Endothelial cell of umbilical vein (primary cell): Measurements from ENCODE around the gene NFATC3. TPM values are rescaled to one million over a fixed set of nuclear protein-coding genes. Genes with fewer than 3 reads are reported as not detected.

Experiments used
- BruUV-seq: library from RNA; stranded (reverse); fragments of 400-500 nt; replicated peaks from 2 replicates; lab custom pipeline; 2021; lab: Mats Ljungman, UMichigan
- CTCF ChIA-PET: fragments of 300-600, 350-600 bp; sonication (Branson Sonifier 250); formaldehyde crosslinking; loops from one replicate; lab custom pipeline; 2021; ENCODE audit warnings: antibody characterized with exemption, inconsistent platforms; lab: Charles Lee
- POLR2A ChIA-PET: fragments of 300-600, 350-600 bp; sonication (Branson Sonifier 250); formaldehyde crosslinking; loops from one replicate; lab custom pipeline; 2021; ENCODE audit warnings: antibody characterized with exemption, inconsistent platforms; lab: Charles Lee
- DNase-seq: peaks from one replicate; pipeline ENCODE4 v3.0.0-alpha.2; 2011; ENCODE audit warnings: low read depth, low spot score
- FAIRE-seq: peaks from 2 replicates; lab custom pipeline; 2011; peaks lifted over from hg19 to GRCh38; lab: Jason Lieb, UNC
- H2AFZ ChIP-seq: 2 replicates; pipeline ENCODE4 v1.6.0; 2012; ENCODE audit warnings: low read depth, low read length, control low read depth, inconsistent platforms
- H3K27ac ChIP-seq: 2 replicates; pipeline ENCODE4 v1.5.1; 2011; ENCODE audit warnings: low read depth, mild to moderate bottlenecking, control low read depth, low read length, moderate library complexity; ENCODE audit not compliant: insufficient read depth
- H3K27me3 ChIP-seq, 2 experiments: 2 replicates each; pipeline versions ENCODE4 v1.6.0 to v1.6.1; 2011; ENCODE audit warnings: low read length in 2 of 2, mixed read lengths in 1 of 2; ENCODE audit not compliant: control insufficient read depth in 2 of 2, insufficient read depth in 2 of 2
- H3K36me3 ChIP-seq, 2 experiments: 2 replicates in 1 of 2; 3 replicates in 1 of 2; pipeline ENCODE4 v1.5.1; 2011; ENCODE audit warnings: low read length in 2 of 2, mild to moderate bottlenecking in 1 of 2, moderate library complexity in 1 of 2; ENCODE audit not compliant: control insufficient read depth in 2 of 2, insufficient read depth in 2 of 2; ENCODE audit errors: extremely low read depth in 1 of 2
- H3K4me1 ChIP-seq: 3 replicates; pipeline ENCODE4 v1.5.1; 2011; ENCODE audit warnings: mild to moderate bottlenecking, low read length; ENCODE audit not compliant: control insufficient read depth, insufficient read depth; ENCODE audit errors: extremely low read depth
- H3K4me2 ChIP-seq: 2 replicates; pipeline ENCODE4 v1.6.1; 2011; ENCODE audit warnings: low read length, control low read depth, mixed read lengths; ENCODE audit not compliant: insufficient read depth
- H3K4me3 ChIP-seq, 3 experiments: fragments of 200-600 bp in 1 of 3; sonication (generic), shearing (Covaris generic) in 1 of 3; replicated peaks in 1 of 3; 2 replicates each; pipeline ENCODE4 v1.5.1; 2011 to 2016; ENCODE audit warnings: control low read depth in 3 of 3, low read length in 3 of 3, mild to moderate bottlenecking in 2 of 3, inconsistent platforms in 1 of 3, low read depth in 1 of 3, moderate library complexity in 1 of 3; ENCODE audit not compliant: insufficient read depth in 1 of 3
- H3K79me2 ChIP-seq: 2 replicates; pipeline ENCODE4 v1.6.0; 2012; ENCODE audit warnings: low read length, inconsistent platforms; ENCODE audit not compliant: control insufficient read depth, insufficient read depth
- H3K9ac ChIP-seq: replicated peaks from 2 replicates; pipeline ENCODE3; 2011; ENCODE audit warnings: low read length, control low read depth; ENCODE audit not compliant: insufficient read depth; ENCODE audit errors: extremely low read depth
- H3K9me1 ChIP-seq: replicated peaks from 3 replicates; pipeline ENCODE4 v1.6.0; 2011; ENCODE audit warnings: mild to moderate bottlenecking, low read length; ENCODE audit not compliant: control insufficient read depth, insufficient read depth; ENCODE audit errors: extremely low read depth
- H3K9me3 ChIP-seq: replicated peaks from 2 replicates; pipeline ENCODE4 v1.5.1; 2012; ENCODE audit warnings: low read length, inconsistent platforms; ENCODE audit not compliant: control insufficient read depth, insufficient read depth
- H4K20me1 ChIP-seq: replicated peaks from 2 replicates; pipeline ENCODE3; 2011; ENCODE audit warnings: mild to moderate bottlenecking, low read length; ENCODE audit not compliant: control insufficient read depth, insufficient read depth; ENCODE audit errors: extremely low read depth
- GATA2 ChIP-seq: IDR thresholded peaks from 2 replicates; pipeline ENCODE4 v1.7.0; 2011; ENCODE audit warnings: low read depth, mild to moderate bottlenecking, moderate library complexity, mixed read lengths, low read length; ENCODE audit not compliant: insufficient read length, insufficient read depth
- JUN ChIP-seq: IDR thresholded peaks from 2 replicates; pipeline ENCODE4 v1.6.1; 2011; ENCODE audit warnings: borderline replicate concordance, low read depth; ENCODE audit not compliant: insufficient read length, insufficient read depth
- POLR2A ChIP-seq: IDR thresholded peaks from 2 replicates; pipeline ENCODE4 v1.6.1; 2012; ENCODE audit warnings: low read depth, mild to moderate bottlenecking, control low read depth, low read length
- dilution Hi-C: fragments of 300-500 bp; cut with MboI; formaldehyde crosslinking; loops from one replicate; pipeline ENCODE4 v1.15.0; 2019; ENCODE audit warnings: low sequenced_read_pairs; ENCODE audit not compliant: extremely low pct_ligation_motif_present
- intact Hi-C: fragments of 100-400 bp; cut with micrococcal nuclease; formaldehyde crosslinking; loops from one replicate; pipeline ENCODE4 v1.10.0; 2022
- polyA plus RNA-seq, 4 experiments: library from polyadenylated mRNA; depleted of rRNA in 3 of 4; stranded (reverse) in 3 of 4; unstranded in 1 of 4; fragments of >200 nt; gene quantifications; 2 replicates each; pipeline versions ENCODE4 v1.2.1 to v1.2.3, GENCODE V29; 2011 to 2012; ENCODE audit warnings: missing spikeins in 1 of 4
- total RNA-seq: library from RNA; stranded (reverse); gene quantifications from 2 replicates; pipeline ENCODE4 v1.2.3, GENCODE V29; 2021
- TF ChIP-seq, protein P1 (sequence below), 2 donors: IDR thresholded peaks; 1 replicate in 1 of 2; 2 replicates in 1 of 2; pipeline ENCODE4 v1.5.1; 2011; ENCODE audit warnings: low read length in 2 of 2, mild to moderate bottlenecking in 2 of 2, moderate library complexity in 2 of 2, control low read depth in 1 of 2, inconsistent platforms in 1 of 2, low read depth in 1 of 2; ENCODE audit not compliant: insufficient read depth in 1 of 2; ENCODE audit errors: extremely low read depth in 1 of 2

The NFATC3 gene
- total and polyA plus RNA-seq, 2 donors (not counting 3 experiments of a cell fraction or from before 2014, with no cell fraction given), result 15.6 to 33.1 TPM

DNA sequence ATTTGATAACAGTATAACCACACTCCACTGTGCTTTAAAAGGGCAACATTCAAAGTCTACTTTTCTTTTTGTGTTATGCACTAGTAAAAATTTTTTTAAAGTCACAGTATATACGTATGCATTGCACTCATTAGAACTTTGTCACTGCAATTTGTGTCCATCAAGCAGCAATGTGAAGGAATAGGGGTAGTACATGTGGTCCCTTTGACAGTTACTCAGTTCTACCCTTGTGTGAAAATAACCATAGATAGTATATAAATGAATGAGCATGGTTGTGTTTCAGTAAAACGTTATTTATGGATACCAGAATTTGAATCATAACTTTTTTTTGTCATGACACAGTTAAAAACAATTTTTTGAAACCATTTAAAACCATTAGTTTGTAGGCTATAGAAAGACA is 30.7 kb downstream of the NFATC3 start:
- Histone ChIP-seq H3K4me3 (no peak overlapping the region), H3K9ac (no peak overlapping the region), H3K4me1 (no peaks in the 10 kb centered on the region), H3K4me2 (no peak overlapping the region), H3K36me3 (no peaks in the 10 kb centered on the region), H3K27ac (no peak overlapping the region), H3K79me2 (peaks cover 70% of the 10 kb centered on the region), H4K20me1 (peaks cover 3% of the 10 kb centered on the region), H3K27me3 (no peaks in the 10 kb centered on the region), H3K9me1 (no peaks in the 10 kb centered on the region), H2AFZ (no peak overlapping the region), H3K9me3 (no peaks in the 10 kb centered on the region)
- BruUV-seq, result no TSS peak
- DNase-seq (no peak), FAIRE-seq (no peak)
- ChIA-PET POLR2A (no interaction called here), CTCF (no interaction called here)
- dilution Hi-C loops, result no loop called here
- intact Hi-C loops, result no loop called here
- TF ChIP-seq GATA2 (no peak), POLR2A (no peak), JUN (no peak)
- TF ChIP-seq, protein P1, sequence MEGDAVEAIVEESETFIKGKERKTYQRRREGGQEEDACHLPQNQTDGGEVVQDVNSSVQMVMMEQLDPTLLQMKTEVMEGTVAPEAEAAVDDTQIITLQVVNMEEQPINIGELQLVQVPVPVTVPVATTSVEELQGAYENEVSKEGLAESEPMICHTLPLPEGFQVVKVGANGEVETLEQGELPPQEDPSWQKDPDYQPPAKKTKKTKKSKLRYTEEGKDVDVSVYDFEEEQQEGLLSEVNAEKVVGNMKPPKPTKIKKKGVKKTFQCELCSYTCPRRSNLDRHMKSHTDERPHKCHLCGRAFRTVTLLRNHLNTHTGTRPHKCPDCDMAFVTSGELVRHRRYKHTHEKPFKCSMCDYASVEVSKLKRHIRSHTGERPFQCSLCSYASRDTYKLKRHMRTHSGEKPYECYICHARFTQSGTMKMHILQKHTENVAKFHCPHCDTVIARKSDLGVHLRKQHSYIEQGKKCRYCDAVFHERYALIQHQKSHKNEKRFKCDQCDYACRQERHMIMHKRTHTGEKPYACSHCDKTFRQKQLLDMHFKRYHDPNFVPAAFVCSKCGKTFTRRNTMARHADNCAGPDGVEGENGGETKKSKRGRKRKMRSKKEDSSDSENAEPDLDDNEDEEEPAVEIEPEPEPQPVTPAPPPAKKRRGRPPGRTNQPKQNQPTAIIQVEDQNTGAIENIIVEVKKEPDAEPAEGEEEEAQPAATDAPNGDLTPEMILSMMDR (IDR thresholded peaks at IDR 0.05; ENCODE audit: extremely low read depth in 1 of 2, insufficient read depth in 1 of 2, low read depth in 1 of 2, low read length in 2 of 2), result no peak

DNA sequence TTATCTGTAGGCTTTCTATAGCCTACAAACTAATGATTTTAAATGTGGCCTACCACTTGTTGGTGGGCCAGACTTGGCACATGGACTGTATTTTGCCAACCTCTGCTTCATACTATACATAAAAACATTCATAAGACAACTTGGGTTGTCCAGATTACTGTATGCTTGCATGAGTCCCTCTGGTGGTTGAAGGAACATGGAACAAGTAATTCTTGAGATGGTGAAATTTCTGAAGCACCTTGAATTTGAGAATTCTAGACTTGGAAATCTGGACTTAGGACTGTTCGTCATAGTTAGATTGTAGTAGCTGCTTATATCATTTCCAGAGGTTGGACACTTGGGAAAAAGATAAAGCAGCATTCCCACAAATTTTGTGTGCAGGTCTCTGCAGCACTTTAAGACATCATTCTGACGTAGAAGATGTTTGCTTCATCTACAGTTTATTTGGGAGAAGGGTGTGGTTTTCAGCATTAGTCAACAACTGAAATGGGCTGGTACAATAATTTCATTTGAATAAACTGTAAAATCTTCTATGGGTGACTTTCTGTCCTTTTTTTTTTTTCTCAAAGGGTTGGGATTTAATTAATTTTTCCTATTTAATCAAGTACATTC is 31.2 kb downstream of the NFATC3 start:
- Histone ChIP-seq H3K9ac (no peak overlapping the region), H3K27me3 (no peaks in the 10 kb centered on the region), H3K27ac (no peak overlapping the region), H3K4me2 (no peak overlapping the region), H3K79me2 (peaks cover 67% of the 10 kb centered on the region), H2AFZ (no peak overlapping the region), H3K9me1 (peaks cover 2% of the 10 kb centered on the region), H3K4me1 (no peaks in the 10 kb centered on the region), H4K20me1 (peaks cover 3% of the 10 kb centered on the region), H3K36me3 (no peaks in the 10 kb centered on the region), H3K9me3 (no peaks in the 10 kb centered on the region), H3K4me3 (no peak overlapping the region)
- DNase-seq (peak; percentile 46), FAIRE-seq (peak; percentile 62)
- no TSS peak for BruUV-seq
- TF ChIP-seq, protein P1 (IDR thresholded peaks at IDR 0.05; ENCODE audit: extremely low read depth in 1 of 2, insufficient read depth in 1 of 2, low read depth in 1 of 2, low read length in 2 of 2), result peak; percentile 20 to 35
- no peak for TF ChIP-seq GATA2
- POLR2A ChIA-PET, result no interaction called here
- dilution Hi-C loops (no loop called here), intact Hi-C loops (no loop called here)
- CTCF ChIA-PET, result interaction anchor here (1.0 to 1.7 kb wide), 3 partner anchors 23 to 31 kb away, joined by 3 to 8 read pairs (median 4); partner anchors contain the start of gene NFATC3
